ENCODE results near the gene BACH1.
"Not testable (repeated sequence)": the region's sequence is repeated elsewhere in the genome, so short reads cannot be mapped to it uniquely, and the experiment has no call there.

BACH1 gene

GRCh38 chr21:29298348-29299045 is at the start of gene BACH1:
BACH1 (plus strand) TSS chr21:29298922; CDS start chr21:29321281, 22,359 bp downstream.
- DNase-seq: peak; percentile 74 to 94

DNA sequence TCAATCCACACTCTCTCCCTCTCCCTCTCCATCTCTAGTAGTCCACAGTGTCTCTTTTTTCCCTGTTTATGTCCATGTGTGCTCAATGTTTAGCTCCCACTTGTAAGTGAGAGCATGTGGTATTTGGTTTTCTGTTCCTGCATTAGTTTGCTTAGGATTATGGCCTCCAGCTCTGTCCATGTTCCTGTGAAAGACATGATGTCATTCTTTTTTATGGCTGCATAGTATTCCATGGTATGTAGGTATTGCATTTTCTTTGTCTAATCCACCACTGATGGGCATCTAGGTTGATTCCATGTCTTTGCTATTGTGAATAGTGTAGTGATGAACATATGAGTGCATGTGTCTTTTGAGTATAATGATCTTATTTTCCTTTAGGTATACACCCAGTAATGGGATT is 49.4 kb upstream of the BACH1 start:
- DNase-seq: not testable (repeated sequence)

- DNase-seq: no peak
Observed at GRCh38 chr21:29250636-29251035, 48.1 kb upstream of the BACH1 start.

- DNase-seq: not testable (repeated sequence)
Observed at GRCh38 chr21:29253861-29254260, 44.9 kb upstream of the BACH1 start.

- DNase-seq: no peak
Observed at GRCh38 chr21:29254550-29254949, 44.2 kb upstream of the BACH1 start.

DNA sequence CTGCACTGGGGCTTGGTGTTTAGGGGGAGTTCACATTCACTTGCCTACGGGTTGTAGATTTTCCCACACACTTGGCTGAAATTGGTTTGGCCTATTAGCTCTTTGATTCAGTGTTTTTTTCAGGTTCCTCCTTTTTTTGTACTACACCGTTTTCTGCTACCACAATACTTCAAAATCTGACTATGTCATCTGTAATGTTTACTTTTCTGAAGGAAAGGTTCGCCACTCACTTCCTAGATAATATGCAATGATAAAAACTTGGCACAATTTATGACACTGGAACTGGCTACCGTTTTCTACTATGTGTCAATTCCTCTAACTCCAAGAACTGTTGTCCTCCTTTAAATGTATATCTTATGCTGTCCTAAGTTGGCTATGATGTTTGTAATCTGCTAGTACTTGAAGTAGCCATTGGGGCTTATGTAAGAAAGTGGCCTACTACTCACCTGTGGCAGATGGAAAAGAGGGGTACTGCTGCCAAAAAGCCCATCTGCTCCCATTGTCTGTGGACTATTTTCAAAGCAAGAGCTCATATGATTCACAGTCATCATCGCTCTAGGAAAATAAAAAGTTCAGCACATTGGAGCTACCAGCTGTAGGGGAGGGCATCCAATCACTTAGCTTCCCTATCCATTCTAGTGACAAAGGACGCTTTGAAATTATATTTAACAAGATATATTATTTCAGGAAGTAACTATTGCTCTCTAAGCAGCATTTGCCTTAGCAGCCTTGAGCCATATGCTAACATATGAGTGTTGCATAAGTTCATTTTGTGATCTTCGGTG is 42.4 kb upstream of the BACH1 start:
- DNase-seq: peak; percentile 43 to 85

- no peak for DNase-seq
Observed at GRCh38 chr21:29257701-29258100, 41.0 kb upstream of the BACH1 start.

GRCh38 chr21:29258626-29259338 is 39.9 kb upstream of the BACH1 start:
- DNase-seq: no peak

- no peak for DNase-seq
Observed at GRCh38 chr21:29260461-29260860, 38.3 kb upstream of the BACH1 start.

DNA sequence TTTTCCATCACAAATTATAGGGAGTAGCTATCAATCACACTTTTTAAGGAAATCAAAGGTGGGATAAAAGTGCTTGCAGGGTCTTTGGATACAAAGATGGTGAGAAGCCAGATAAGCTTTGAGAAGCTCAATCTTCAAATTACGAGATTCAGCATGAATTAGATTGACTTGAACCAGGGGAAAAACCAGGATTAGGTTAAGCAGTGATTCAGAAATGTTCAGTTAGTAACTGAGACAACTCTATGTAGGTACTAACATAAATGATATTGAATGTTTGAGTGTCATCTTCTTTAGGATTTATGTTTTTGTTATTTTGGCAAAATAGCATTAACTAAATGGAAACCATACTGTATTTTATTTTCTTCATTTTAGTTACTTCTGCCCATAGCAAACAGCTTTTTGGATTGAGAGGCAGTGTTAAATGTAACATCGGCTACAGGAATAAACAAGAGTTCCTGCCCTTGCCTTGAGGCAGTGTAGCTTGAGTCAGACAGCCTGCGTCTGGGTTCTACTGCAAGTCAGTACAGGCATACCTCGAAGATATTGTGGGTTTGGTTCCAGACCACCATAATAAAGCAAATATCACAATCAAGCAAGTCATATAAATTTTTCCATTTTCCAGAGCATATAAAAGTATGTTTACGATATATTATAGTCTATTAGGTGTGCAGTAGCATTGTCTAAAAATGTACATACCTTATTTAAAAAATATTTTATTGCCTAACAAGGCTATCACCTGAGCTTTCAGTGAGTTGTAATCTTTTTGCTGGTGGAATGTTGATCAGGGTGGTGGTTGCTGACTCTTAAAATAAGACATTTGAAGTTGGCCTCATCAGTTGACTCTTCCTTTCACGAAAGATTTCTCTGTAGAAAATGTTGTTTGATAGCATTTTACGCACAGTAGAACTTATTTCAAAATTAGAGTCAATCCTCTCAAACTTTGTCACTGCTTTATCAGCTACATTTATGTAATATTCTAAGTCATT is 36.9 kb upstream of the BACH1 start:
- no peak for DNase-seq

- DNase-seq: no peak
Observed at GRCh38 chr21:29264721-29265120, 34.0 kb upstream of the BACH1 start.

- DNase-seq: no peak
Observed at GRCh38 chr21:29265690-29266479, 32.8 kb upstream of the BACH1 start.

GRCh38 chr21:29267666-29268065 is 31.1 kb upstream of the BACH1 start:
- no peak for DNase-seq

DNA sequence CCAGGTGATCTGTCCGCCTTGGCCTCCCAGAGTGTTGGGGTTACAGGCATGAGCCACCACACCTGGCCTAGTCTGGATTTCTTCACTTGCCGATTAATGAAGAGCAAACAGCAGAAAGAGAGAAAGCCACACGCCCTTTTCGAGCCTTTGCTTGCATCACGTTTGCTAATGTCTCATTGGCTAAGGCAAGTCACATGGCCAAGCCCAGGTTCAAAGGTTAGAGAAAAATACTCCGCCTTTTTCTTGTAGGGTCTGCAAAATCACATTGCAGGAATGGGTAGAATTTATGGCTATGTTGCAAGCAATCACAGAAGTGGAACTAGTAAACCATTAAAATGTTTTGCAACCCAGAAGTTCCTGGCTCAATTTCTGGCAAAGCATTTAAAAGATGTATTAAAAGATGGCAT is 26.8 kb upstream of the BACH1 start:
- DNase-seq: no peak

DNA sequence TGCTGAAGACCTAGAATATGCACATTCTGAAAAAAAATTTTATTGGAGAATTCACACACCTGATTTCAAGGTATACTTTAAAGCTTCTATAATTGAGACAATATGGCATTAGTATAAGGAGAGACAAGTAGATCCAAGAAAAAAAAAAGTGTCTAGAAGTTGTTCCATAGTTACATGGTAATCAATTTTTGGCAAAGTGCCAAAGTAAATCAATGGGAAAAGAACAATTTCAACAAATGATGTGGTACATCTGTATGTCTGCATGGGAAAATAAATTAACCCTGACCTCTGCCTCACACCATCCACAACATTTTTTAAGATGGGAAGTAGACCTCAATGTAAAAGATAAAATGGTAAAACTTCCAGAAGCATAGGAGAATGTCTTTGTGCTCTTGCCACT is 21.3 kb upstream of the BACH1 start:
- no peak for DNase-seq

- no peak for DNase-seq
Observed at GRCh38 chr21:29279558-29279957, 19.2 kb upstream of the BACH1 start.

DNA sequence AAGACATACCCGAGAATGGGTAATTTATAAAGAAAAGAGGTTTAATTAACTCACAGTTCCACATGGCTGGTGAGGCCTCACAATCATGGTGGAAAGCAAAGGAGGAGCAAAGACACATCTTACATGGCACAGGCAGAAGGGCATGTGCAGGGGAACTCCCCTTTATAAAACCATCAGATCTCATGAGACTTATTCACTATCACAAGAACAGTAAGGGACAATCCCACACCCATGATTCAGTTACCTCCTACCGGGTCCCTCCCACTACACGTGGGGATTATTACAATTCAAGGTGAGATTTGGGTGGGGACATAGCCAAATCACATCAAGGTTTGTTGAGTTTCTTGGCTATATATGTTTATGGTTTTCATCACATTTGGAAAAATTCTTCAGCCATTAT is 16.9 kb upstream of the BACH1 start:
- DNase-seq: not testable (repeated sequence)

GRCh38 chr21:29287383-29287782 is 11.3 kb upstream of the BACH1 start:
- no peak for DNase-seq

GRCh38 chr21:29288239-29288638 is 10.5 kb upstream of the BACH1 start:
- no peak for DNase-seq

DNA sequence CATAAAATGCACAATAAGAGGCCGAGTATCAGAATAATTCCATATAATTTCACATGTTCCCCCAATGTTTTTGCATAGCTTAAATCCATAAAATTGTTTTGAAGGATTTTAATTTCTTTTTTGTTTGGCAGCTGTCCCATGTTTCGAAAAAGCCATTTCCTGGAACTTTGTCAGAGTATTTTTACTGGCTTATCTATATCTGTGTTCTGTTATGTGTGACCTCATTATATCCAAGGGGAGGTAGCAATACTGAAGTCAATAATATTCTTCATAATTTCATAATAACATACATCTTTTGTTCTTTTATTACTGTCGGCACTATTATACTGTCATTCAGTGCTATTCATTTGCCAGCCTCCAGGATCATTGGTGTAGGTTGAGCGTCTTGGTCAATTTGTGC is 9.4 kb upstream of the BACH1 start:
- DNase-seq: no peak

DNA sequence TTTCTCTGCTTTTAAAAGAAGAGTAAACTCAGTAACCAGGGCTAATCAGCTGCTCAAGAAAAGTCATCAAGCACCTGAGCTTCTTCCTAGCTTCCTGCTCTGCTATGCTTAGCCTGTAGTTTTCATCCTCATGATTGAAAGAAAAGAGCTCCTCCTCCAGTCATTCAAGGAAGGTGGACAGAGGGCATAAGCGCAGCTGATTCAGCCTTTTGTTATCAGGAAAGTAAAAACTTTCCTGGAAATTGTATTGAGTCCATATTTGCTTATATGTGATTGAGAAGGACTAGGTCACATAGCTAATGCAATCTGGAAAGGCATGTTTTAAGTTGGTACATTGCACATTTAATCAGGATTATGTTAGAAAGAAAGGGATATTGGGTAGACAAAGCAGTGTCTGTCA is 8.5 kb upstream of the BACH1 start:
- no peak for DNase-seq

DNA sequence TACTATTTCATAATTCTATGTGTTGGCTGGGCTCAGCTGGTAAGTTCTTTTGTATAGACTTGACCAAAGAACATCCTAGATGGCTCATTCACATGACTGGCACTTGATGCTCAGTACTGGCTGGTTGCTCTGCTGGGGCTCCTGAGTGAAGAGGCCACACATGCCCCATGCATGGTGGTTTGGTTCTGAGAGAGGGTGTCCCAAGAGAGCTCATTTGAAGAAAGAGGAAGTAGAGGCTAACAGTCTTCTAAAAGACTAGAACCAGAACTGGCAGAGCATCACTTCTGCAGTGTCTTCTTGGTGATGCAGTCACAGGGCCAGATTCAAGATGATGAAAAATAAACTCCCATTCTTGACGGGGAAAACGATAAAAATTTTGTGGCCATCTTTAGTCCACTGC is 5.2 kb upstream of the BACH1 start:
- DNase-seq: no peak
